Breast epithelium (tissue), 4 donors: Measurements from ENCODE around the gene TRNAU1AP. TPM values are rescaled to one million over a fixed set of nuclear protein-coding genes. Genes with fewer than 3 reads are reported as not detected.
"Not testable (repeated sequence)": the region's sequence is repeated elsewhere in the genome, so short reads cannot be mapped to it uniquely, and the experiment has no call there.

Experiments
- DNase-seq, 2 donors: peaks; one replicate each; pipeline ENCODE4 v3.0.0-alpha.2; 2019; ENCODE audit warnings: low spot score in 2 of 2
- H3K27ac ChIP-seq, 2 donors: fragments of 200-600 bp; sonication (generic) in 1 of 2; one replicate each; pipeline ENCODE4 v1.5.1; 2016 to 2019; ENCODE audit warnings: mild to moderate bottlenecking in 1 of 2
- H3K27me3 ChIP-seq, 2 donors: fragments of 200-600 bp; sonication (generic) in 1 of 2; one replicate each; pipeline versions ENCODE4 v1.5.1 to v1.6.0; 2017 to 2019; ENCODE audit warnings: control low read depth in 1 of 2, mild to moderate bottlenecking in 1 of 2
- H3K36me3 ChIP-seq: fragments of 200-600 bp; one replicate; pipeline ENCODE4 v1.5.1; 2019
- H3K4me1 ChIP-seq, 2 donors: fragments of 200-600 bp; sonication (generic); one replicate each; pipeline ENCODE4 v1.5.1; 2016 to 2019; ENCODE audit warnings: control low read depth in 1 of 2
- H3K4me3 ChIP-seq, 3 donors: fragments of 200-600 bp; sonication (generic); 1 replicate in 2 of 3; 2 replicates in 1 of 3; pipeline ENCODE4 v1.5.1; 2016 to 2019; ENCODE audit warnings: mild to moderate bottlenecking in 3 of 3, moderate library complexity in 2 of 3
- H3K9me3 ChIP-seq, 2 donors: fragments of 200-600 bp; sonication (generic) in 1 of 2; one replicate each; pipeline ENCODE4 v1.5.1; 2016 to 2019; ENCODE audit warnings: control low read depth in 1 of 2
- CTCF ChIP-seq, 3 donors: fragments of 450-650 bp; IDR thresholded peaks; one replicate each; pipeline ENCODE4 v1.5.1; 2016 to 2017; ENCODE audit warnings: antibody characterized with exemption in 3 of 3, mild to moderate bottlenecking in 3 of 3, moderate library complexity in 3 of 3
- POLR2A ChIP-seq: fragments of 450-650 bp; IDR thresholded peaks from one replicate; pipeline ENCODE4 v1.6.1; 2016; ENCODE audit warnings: antibody characterized with exemption, mild to moderate bottlenecking, moderate library complexity
- POLR2AphosphoS5 ChIP-seq, 3 donors: sonication (generic); formaldehyde crosslinking; IDR thresholded peaks; one replicate each; pipeline ENCODE4 v1.6.1; 2017; ENCODE audit warnings: antibody characterized with exemption in 3 of 3
- intact Hi-C: fragments of 100-400 bp; cut with DNase I; formaldehyde crosslinking; loops from one replicate; pipeline ENCODE4 v1.15.1; 2023; ENCODE audit warnings: low total_unique reads
- total RNA-seq, 3 donors: library from RNA; depleted of rRNA; stranded (reverse); fragments of >200 nt; gene quantifications; one replicate each; pipeline ENCODE4 v1.1.0, GENCODE V29; 2016

TRNAU1AP gene
- total RNA-seq, 3 donors from 2014 or later: 22.0 to 27.8 (median 27.1) TPM

- intact Hi-C loops: no loop called here
- Histone ChIP-seq H3K27ac (no peak overlapping the region), H3K27me3 (no peaks in the 10 kb centered on the region), H3K4me1 (no peaks in the 10 kb centered on the region), H3K9me3 (no peaks in the 10 kb centered on the region), H3K36me3 (no peaks in the 10 kb centered on the region), H3K4me3 (no peak overlapping the region)
- no peak for DNase-seq
- TF ChIP-seq CTCF (IDR thresholded peaks at IDR 0.05): no peak
- no peak for TF ChIP-seq POLR2AphosphoS5 (IDR thresholded peaks at IDR 0.05)
- TF ChIP-seq POLR2A: no peak
Measured at GRCh38 chr1:28538286-28538685, 14.6 kb upstream of the TRNAU1AP start.

- Histone ChIP-seq H3K36me3 (no peaks in the 10 kb centered on the region), H3K4me1 (no peaks in the 10 kb centered on the region), H3K9me3 (no peaks in the 10 kb centered on the region), H3K27me3 (no peaks in the 10 kb centered on the region), H3K4me3 (no peak overlapping the region), H3K27ac (no peak overlapping the region)
- no peak for DNase-seq
- TF ChIP-seq POLR2A (no peak), CTCF (IDR thresholded peaks at IDR 0.05) (no peak), POLR2AphosphoS5 (IDR thresholded peaks at IDR 0.05) (no peak)
- intact Hi-C loops: no loop called here
Measured at GRCh38 chr1:28540651-28541050, 12.2 kb upstream of the TRNAU1AP start.

- DNase-seq, H3K9me3 ChIP-seq, intact Hi-C loops, H3K27ac ChIP-seq, H3K4me3 ChIP-seq, H3K4me1 ChIP-seq, H3K36me3 ChIP-seq, H3K27me3 ChIP-seq: not testable (repeated sequence)
Measured at GRCh38 chr1:28541414-28542015, 11.4 kb upstream of the TRNAU1AP start.

- intact Hi-C loops: no loop called here
- no peaks in the 10 kb centered on the region for H3K4me1 ChIP-seq
- no peaks in the 10 kb centered on the region for H3K27me3 ChIP-seq
- H3K4me3 ChIP-seq: no peak overlapping the region
- no peak overlapping the region for H3K27ac ChIP-seq
- DNase-seq: no peak
- no peaks in the 10 kb centered on the region for H3K36me3 ChIP-seq
- no peaks in the 10 kb centered on the region for H3K9me3 ChIP-seq
- no peak for TF ChIP-seq POLR2AphosphoS5 (IDR thresholded peaks at IDR 0.05)
- no peak for TF ChIP-seq CTCF (IDR thresholded peaks at IDR 0.05)
- TF ChIP-seq POLR2A: no peak
Measured at GRCh38 chr1:28545246-28545628, 7.6 kb upstream of the TRNAU1AP start.

GRCh38 chr1:28548318-28548717 is 4.6 kb upstream of the TRNAU1AP start:
- TF ChIP-seq POLR2AphosphoS5 (IDR thresholded peaks at IDR 0.05) (no peak), CTCF (IDR thresholded peaks at IDR 0.05) (no peak), POLR2A (no peak)
- Histone ChIP-seq H3K4me1 (no peaks in the 10 kb centered on the region), H3K36me3 (no peaks in the 10 kb centered on the region), H3K4me3 (no peak overlapping the region), H3K9me3 (no peaks in the 10 kb centered on the region), H3K27me3 (no peaks in the 10 kb centered on the region), H3K27ac (no peak overlapping the region)
- no peak for DNase-seq
- intact Hi-C loops: no loop called here

- no peak for DNase-seq
- no peak for TF ChIP-seq POLR2A
- no peak for TF ChIP-seq POLR2AphosphoS5 (IDR thresholded peaks at IDR 0.05)
- no peak for TF ChIP-seq CTCF (IDR thresholded peaks at IDR 0.05)
- Histone ChIP-seq H3K36me3 (no peaks in the 10 kb centered on the region), H3K9me3 (no peaks in the 10 kb centered on the region), H3K4me3 (no peak overlapping the region), H3K4me1 (no peaks in the 10 kb centered on the region), H3K27me3 (no peaks in the 10 kb centered on the region), H3K27ac (no peak overlapping the region)
- intact Hi-C loops: no loop called here
Measured at GRCh38 chr1:28551381-28551780, 1.5 kb upstream of the TRNAU1AP start.
